ENCODE measurements around the gene CDH12.
"Not testable (repeated sequence)": the region's sequence is repeated elsewhere in the genome, so short reads cannot be mapped to it uniquely, and the experiment has no call there.

Gene CDH12

GRCh38 chr5:22852807-22853660, at the start of gene CDH12:
CDH12 (minus strand) TSS chr5:22853344.
- Histone ChIP-seq H3K4me1 (ENCODE audit: control insufficient read depth in 2 of 2, insufficient read depth in 2 of 2, low read length in 2 of 2) (no peaks in the 10 kb centered on the region), H3K36me3 (ENCODE audit: control insufficient read depth in 2 of 2, insufficient read depth in 2 of 2, low read length in 2 of 2) (no peaks in the 10 kb centered on the region), H3K27me3 (ENCODE audit: control insufficient read depth in 2 of 2, insufficient read depth in 2 of 2, low read length in 2 of 2) (peaks cover 0 to 3% of the 10 kb centered on the region in 2 donors), H3K4me3 (ENCODE audit: low read length in 2 of 2) (peak within 1 kb of the TSS in 1 of 2 donors; percentile 46), H3K27ac (ENCODE audit: low read depth in 2 of 2, low read length in 2 of 2) (no peak within 1 kb of the TSS), H3K9ac (ENCODE audit: low read depth in 1 of 2, low read length in 2 of 2) (no peak within 1 kb of the TSS), H3K9me3 (ENCODE audit: control insufficient read depth in 2 of 2, low read length in 2 of 2) (no peaks in the 10 kb centered on the region)

- H3K27me3 ChIP-seq (ENCODE audit: control insufficient read depth in 2 of 2, insufficient read depth in 2 of 2, low read length in 2 of 2) = no peaks in the 10 kb centered on the region
- H3K4me1 ChIP-seq (ENCODE audit: control insufficient read depth in 2 of 2, insufficient read depth in 2 of 2, low read length in 2 of 2) = no peaks in the 10 kb centered on the region
- no peaks in the 10 kb centered on the region for H3K9me3 ChIP-seq (ENCODE audit: control insufficient read depth in 2 of 2, low read length in 2 of 2)
- no peak overlapping the region for H3K27ac ChIP-seq (ENCODE audit: low read depth in 2 of 2, low read length in 2 of 2)
- no peak overlapping the region for H3K4me3 ChIP-seq (ENCODE audit: low read length in 2 of 2)
- no peaks in the 10 kb centered on the region for H3K36me3 ChIP-seq (ENCODE audit: control insufficient read depth in 2 of 2, insufficient read depth in 2 of 2, low read length in 2 of 2)
- H3K9ac ChIP-seq (ENCODE audit: low read depth in 1 of 2, low read length in 2 of 2) = no peak overlapping the region
Observed at GRCh38 chr5:22901885-22902284, 48.7 kb upstream of the CDH12 start.

- Histone ChIP-seq H3K9me3 (ENCODE audit: control insufficient read depth in 2 of 2, low read length in 2 of 2) (no peaks in the 10 kb centered on the region), H3K36me3 (ENCODE audit: control insufficient read depth in 2 of 2, insufficient read depth in 2 of 2, low read length in 2 of 2) (no peaks in the 10 kb centered on the region), H3K27ac (ENCODE audit: low read depth in 2 of 2, low read length in 2 of 2) (no peak overlapping the region), H3K4me1 (ENCODE audit: control insufficient read depth in 2 of 2, insufficient read depth in 2 of 2, low read length in 2 of 2) (no peaks in the 10 kb centered on the region), H3K9ac (ENCODE audit: low read depth in 1 of 2, low read length in 2 of 2) (no peak overlapping the region), H3K4me3 (ENCODE audit: low read length in 2 of 2) (no peak overlapping the region), H3K27me3 (ENCODE audit: control insufficient read depth in 2 of 2, insufficient read depth in 2 of 2, low read length in 2 of 2) (no peaks in the 10 kb centered on the region)
Observed at GRCh38 chr5:22900801-22901310, 47.7 kb upstream of the CDH12 start.

GRCh38 chr5:22899341-22899740, 46.2 kb upstream of the CDH12 start:
- H3K9ac ChIP-seq (ENCODE audit: low read depth in 1 of 2, low read length in 2 of 2) = no peak overlapping the region
- no peaks in the 10 kb centered on the region for H3K4me1 ChIP-seq (ENCODE audit: control insufficient read depth in 2 of 2, insufficient read depth in 2 of 2, low read length in 2 of 2)

GRCh38 chr5:22896152-22896551, 43.0 kb upstream of the CDH12 start:
- Histone ChIP-seq H3K9ac (ENCODE audit: low read depth in 1 of 2, low read length in 2 of 2) (no peak overlapping the region), H3K36me3 (ENCODE audit: control insufficient read depth in 2 of 2, insufficient read depth in 2 of 2, low read length in 2 of 2) (no peaks in the 10 kb centered on the region), H3K9me3 (ENCODE audit: control insufficient read depth in 2 of 2, low read length in 2 of 2) (no peaks in the 10 kb centered on the region), H3K4me1 (ENCODE audit: control insufficient read depth in 2 of 2, insufficient read depth in 2 of 2, low read length in 2 of 2) (no peaks in the 10 kb centered on the region), H3K27ac (ENCODE audit: low read depth in 2 of 2, low read length in 2 of 2) (no peak overlapping the region), H3K4me3 (ENCODE audit: low read length in 2 of 2) (no peak overlapping the region), H3K27me3 (ENCODE audit: control insufficient read depth in 2 of 2, insufficient read depth in 2 of 2, low read length in 2 of 2) (no peaks in the 10 kb centered on the region)

More at GRCh38 chr5:22899341-22899740, 46.2 kb upstream of the CDH12 start:
- no peaks in the 10 kb centered on the region for H3K9me3 ChIP-seq (ENCODE audit: control insufficient read depth in 2 of 2, low read length in 2 of 2)
- no peak overlapping the region for H3K27ac ChIP-seq (ENCODE audit: low read depth in 2 of 2, low read length in 2 of 2)
- H3K36me3 ChIP-seq (ENCODE audit: control insufficient read depth in 2 of 2, insufficient read depth in 2 of 2, low read length in 2 of 2) = no peaks in the 10 kb centered on the region
- no peaks in the 10 kb centered on the region for H3K27me3 ChIP-seq (ENCODE audit: control insufficient read depth in 2 of 2, insufficient read depth in 2 of 2, low read length in 2 of 2)
- no peak overlapping the region for H3K4me3 ChIP-seq (ENCODE audit: low read length in 2 of 2)

- Histone ChIP-seq H3K9ac (ENCODE audit: low read depth in 1 of 2, low read length in 2 of 2) (no peak overlapping the region), H3K27me3 (ENCODE audit: control insufficient read depth in 2 of 2, insufficient read depth in 2 of 2, low read length in 2 of 2) (no peaks in the 10 kb centered on the region), H3K4me3 (ENCODE audit: low read length in 2 of 2) (no peak overlapping the region), H3K9me3 (ENCODE audit: control insufficient read depth in 2 of 2, low read length in 2 of 2) (no peaks in the 10 kb centered on the region), H3K4me1 (ENCODE audit: control insufficient read depth in 2 of 2, insufficient read depth in 2 of 2, low read length in 2 of 2) (no peaks in the 10 kb centered on the region), H3K27ac (ENCODE audit: low read depth in 2 of 2, low read length in 2 of 2) (no peak overlapping the region), H3K36me3 (ENCODE audit: control insufficient read depth in 2 of 2, insufficient read depth in 2 of 2, low read length in 2 of 2) (no peaks in the 10 kb centered on the region)
Observed at GRCh38 chr5:22892441-22892840, 39.3 kb upstream of the CDH12 start.

- Histone ChIP-seq H3K36me3 (ENCODE audit: control insufficient read depth in 2 of 2, insufficient read depth in 2 of 2, low read length in 2 of 2) (no peaks in the 10 kb centered on the region), H3K27me3 (ENCODE audit: control insufficient read depth in 2 of 2, insufficient read depth in 2 of 2, low read length in 2 of 2) (no peaks in the 10 kb centered on the region), H3K27ac (ENCODE audit: low read depth in 2 of 2, low read length in 2 of 2) (no peak overlapping the region), H3K9ac (ENCODE audit: low read depth in 1 of 2, low read length in 2 of 2) (no peak overlapping the region), H3K9me3 (ENCODE audit: control insufficient read depth in 2 of 2, low read length in 2 of 2) (no peaks in the 10 kb centered on the region), H3K4me1 (ENCODE audit: control insufficient read depth in 2 of 2, insufficient read depth in 2 of 2, low read length in 2 of 2) (no peaks in the 10 kb centered on the region), H3K4me3 (ENCODE audit: low read length in 2 of 2) (no peak overlapping the region)
Observed at GRCh38 chr5:22889720-22890119, 36.6 kb upstream of the CDH12 start.

- H3K27me3 ChIP-seq (ENCODE audit: control insufficient read depth in 2 of 2, insufficient read depth in 2 of 2, low read length in 2 of 2) = no peaks in the 10 kb centered on the region
- no peaks in the 10 kb centered on the region for H3K36me3 ChIP-seq (ENCODE audit: control insufficient read depth in 2 of 2, insufficient read depth in 2 of 2, low read length in 2 of 2)
- no peak overlapping the region for H3K4me3 ChIP-seq (ENCODE audit: low read length in 2 of 2)
- H3K9me3 ChIP-seq (ENCODE audit: control insufficient read depth in 2 of 2, low read length in 2 of 2) = no peaks in the 10 kb centered on the region
- no peak overlapping the region for H3K27ac ChIP-seq (ENCODE audit: low read depth in 2 of 2, low read length in 2 of 2)
- H3K9ac ChIP-seq (ENCODE audit: low read depth in 1 of 2, low read length in 2 of 2) = no peak overlapping the region
- no peaks in the 10 kb centered on the region for H3K4me1 ChIP-seq (ENCODE audit: control insufficient read depth in 2 of 2, insufficient read depth in 2 of 2, low read length in 2 of 2)
Observed at GRCh38 chr5:22887566-22887965, 34.4 kb upstream of the CDH12 start.

GRCh38 chr5:22858911-22859310, 5.8 kb upstream of the CDH12 start:
- not testable (repeated sequence) for H3K9ac ChIP-seq (ENCODE audit: low read depth in 1 of 2, low read length in 2 of 2); H3K36me3 ChIP-seq (ENCODE audit: control insufficient read depth in 2 of 2, insufficient read depth in 2 of 2, low read length in 2 of 2); H3K27ac ChIP-seq (ENCODE audit: low read depth in 2 of 2, low read length in 2 of 2); H3K9me3 ChIP-seq (ENCODE audit: control insufficient read depth in 2 of 2, low read length in 2 of 2); H3K4me3 ChIP-seq (ENCODE audit: low read length in 2 of 2); H3K27me3 ChIP-seq (ENCODE audit: control insufficient read depth in 2 of 2, insufficient read depth in 2 of 2, low read length in 2 of 2); H3K4me1 ChIP-seq (ENCODE audit: control insufficient read depth in 2 of 2, insufficient read depth in 2 of 2, low read length in 2 of 2)

- H3K27me3 ChIP-seq (ENCODE audit: control insufficient read depth in 2 of 2, insufficient read depth in 2 of 2, low read length in 2 of 2) = peaks cover 0 to 3% of the 10 kb centered on the region in 2 donors
- no peaks in the 10 kb centered on the region for H3K4me1 ChIP-seq (ENCODE audit: control insufficient read depth in 2 of 2, insufficient read depth in 2 of 2, low read length in 2 of 2)
- H3K27ac ChIP-seq (ENCODE audit: low read depth in 2 of 2, low read length in 2 of 2) = no peak overlapping the region
- H3K9ac ChIP-seq (ENCODE audit: low read depth in 1 of 2, low read length in 2 of 2) = no peak overlapping the region
- no peak overlapping the region for H3K4me3 ChIP-seq (ENCODE audit: low read length in 2 of 2)
- no peaks in the 10 kb centered on the region for H3K9me3 ChIP-seq (ENCODE audit: control insufficient read depth in 2 of 2, low read length in 2 of 2)
- no peaks in the 10 kb centered on the region for H3K36me3 ChIP-seq (ENCODE audit: control insufficient read depth in 2 of 2, insufficient read depth in 2 of 2, low read length in 2 of 2)
Observed at GRCh38 chr5:22855824-22856223, 2.7 kb upstream of the CDH12 start.

All from mucosa of rectum (tissue), 2 donors.